Hepatic stellate cell (primary cell): Measurements from ENCODE around the gene NINJ1.
"Not testable (repeated sequence)": the region's sequence is repeated elsewhere in the genome, so short reads cannot be mapped to it uniquely, and the experiment has no call there.

Experiments
- DNase-seq: peaks from one replicate; pipeline ENCODE4 v3.0.0; 2011; ENCODE audit warnings: low spot score

Gene NINJ1

GRCh38 chr9:93159601-93160471 is 25.8 kb upstream of the NINJ1 start:
- DNase-seq: peak; percentile 85

- DNase-seq: no peak
Measured at GRCh38 chr9:93156475-93157008, 22.5 kb upstream of the NINJ1 start.

- DNase-seq: no peak
Measured at GRCh38 chr9:93155716-93156474, 21.8 kb upstream of the NINJ1 start.

- DNase-seq: peak; percentile 40
Measured at GRCh38 chr9:93154293-93154903, 20.3 kb upstream of the NINJ1 start.

GRCh38 chr9:93151097-93151784 is 17.2 kb upstream of the NINJ1 start:
- no peak for DNase-seq

- no peak for DNase-seq
Measured at GRCh38 chr9:93149361-93149760, 15.3 kb upstream of the NINJ1 start.

GRCh38 chr9:93148721-93149120 is 14.7 kb upstream of the NINJ1 start:
- no peak for DNase-seq

- no peak for DNase-seq
Measured at GRCh38 chr9:93147632-93148031, 13.6 kb upstream of the NINJ1 start.

- DNase-seq: not testable (repeated sequence)
Measured at GRCh38 chr9:93146696-93147095, 12.6 kb upstream of the NINJ1 start.

- DNase-seq: no peak
Measured at GRCh38 chr9:93143830-93144530, 9.9 kb upstream of the NINJ1 start.

- no peak for DNase-seq
Measured at GRCh38 chr9:93141771-93142483, 7.9 kb upstream of the NINJ1 start.

GRCh38 chr9:93139365-93140182 is 5.5 kb upstream of the NINJ1 start:
- no peak for DNase-seq

- no peak for DNase-seq
Measured at GRCh38 chr9:93138171-93138764, 4.2 kb upstream of the NINJ1 start.

- DNase-seq: no peak
Measured at GRCh38 chr9:93137362-93137761, 3.3 kb upstream of the NINJ1 start.

- DNase-seq: peak; percentile 59
Measured at GRCh38 chr9:93136011-93136440, 2.0 kb upstream of the NINJ1 start.

GRCh38 chr9:93134740-93135444 is 841 bp upstream of the NINJ1 start:
- DNase-seq: no peak

- DNase-seq: peak; percentile 94
Measured at GRCh38 chr9:93133681-93134014, 403 bp downstream of the NINJ1 start.

GRCh38 chr9:93132946-93133680 is 938 bp downstream of the NINJ1 start:
- peak; percentile 57 for DNase-seq
